GM21360 (cell line): ENCODE measurements around the gene AFF3.
"Not testable (repeated sequence)": the region's sequence is repeated elsewhere in the genome, so short reads cannot be mapped to it uniquely, and the experiment has no call there.

Experiments
- ATAC-seq: cut with Tn5 transposase; IDR thresholded peaks from one replicate; pipeline ENCODE4 v1.9.1; 2021; ENCODE audit warnings: mild to moderate bottlenecking, moderate library complexity; ENCODE audit not compliant: unreplicated experiment

AFF3 gene

GRCh38 chr2:99977966-99978365 is 164.4 kb downstream of the AFF3 start:
- ATAC-seq = no peak

- no peak for ATAC-seq
Observed at GRCh38 chr2:99975386-99975785, 167.0 kb downstream of the AFF3 start.

GRCh38 chr2:99974682-99975375 is 167.6 kb downstream of the AFF3 start:
- ATAC-seq = no peak

- ATAC-seq = no peak
Observed at GRCh38 chr2:99974275-99974674, 168.1 kb downstream of the AFF3 start.

GRCh38 chr2:99971326-99971900 is 171.0 kb downstream of the AFF3 start:
- no peak for ATAC-seq

GRCh38 chr2:99970292-99970868 is 172.0 kb downstream of the AFF3 start:
- no peak for ATAC-seq

- ATAC-seq = no peak
Observed at GRCh38 chr2:99961196-99961913, 181.0 kb downstream of the AFF3 start.

GRCh38 chr2:99960790-99961189 is 181.6 kb downstream of the AFF3 start:
- no peak for ATAC-seq

- no peak for ATAC-seq
Observed at GRCh38 chr2:99960291-99960690, 182.1 kb downstream of the AFF3 start.

- ATAC-seq = no peak
Observed at GRCh38 chr2:99959261-99960014, 183.0 kb downstream of the AFF3 start.

- no peak for ATAC-seq
Observed at GRCh38 chr2:99957332-99958133, 184.9 kb downstream of the AFF3 start.

- no peak for ATAC-seq
Observed at GRCh38 chr2:99956232-99957030, 186.0 kb downstream of the AFF3 start.

- ATAC-seq = no peak
Observed at GRCh38 chr2:99953750-99954149, 188.6 kb downstream of the AFF3 start.

- ATAC-seq = no peak
Observed at GRCh38 chr2:99949963-99950362, 192.4 kb downstream of the AFF3 start.

- ATAC-seq = no peak
Observed at GRCh38 chr2:99949530-99949929, 192.9 kb downstream of the AFF3 start.

GRCh38 chr2:99948010-99948409 is 194.4 kb downstream of the AFF3 start:
- no peak for ATAC-seq

GRCh38 chr2:99947366-99947765 is 195.0 kb downstream of the AFF3 start:
- not testable (repeated sequence) for ATAC-seq

- no peak for ATAC-seq
Observed at GRCh38 chr2:99944019-99944418, 198.4 kb downstream of the AFF3 start.

GRCh38 chr2:99942561-99943347 is 199.6 kb downstream of the AFF3 start:
- no peak for ATAC-seq
